Subcutaneous adipose tissue (tissue), 4 donors: ENCODE results near the gene AQP12B. TPM values are rescaled to one million over a fixed set of nuclear protein-coding genes. Genes with fewer than 3 reads are reported as not detected.

ENCODE experiments used
- total RNA-seq, 4 donors: library from RNA; depleted of rRNA; stranded (reverse); fragments of >200 nt; gene quantifications; one replicate each; pipeline ENCODE4 v1.1.0, GENCODE V29; 2016
- TF ChIP-seq, protein P1 (sequence below): fragments of 450-650 bp; IDR thresholded peaks from one replicate; pipeline ENCODE4 v1.5.1; 2016; ENCODE audit warnings: low read depth, mild to moderate bottlenecking, control low read depth, antibody characterized with exemption, moderate library complexity

The AQP12B gene
- total RNA-seq, 4 donors from 2014 or later, result not detected

DNA sequence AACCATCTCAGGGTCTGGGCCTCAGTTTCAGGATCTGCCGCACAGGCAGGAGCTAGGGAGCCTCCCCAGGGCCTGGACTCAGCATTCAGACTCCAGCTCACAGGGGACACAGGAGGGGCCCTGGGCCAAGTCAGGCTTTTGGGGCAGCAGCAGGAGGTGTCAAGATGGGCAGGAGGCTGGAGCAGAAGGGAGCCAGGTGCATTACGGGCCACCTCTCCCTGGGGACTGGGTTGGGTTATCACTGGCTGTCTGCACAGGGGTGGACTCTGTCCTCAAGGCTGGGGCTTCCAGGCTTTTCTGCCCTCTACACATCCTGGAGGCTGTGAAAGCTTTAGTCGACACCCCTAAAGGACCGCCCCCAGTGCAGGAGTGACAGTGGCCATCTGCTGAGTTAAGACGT lies 29.0 kb upstream of the AQP12B start:
- TF ChIP-seq, protein P1, sequence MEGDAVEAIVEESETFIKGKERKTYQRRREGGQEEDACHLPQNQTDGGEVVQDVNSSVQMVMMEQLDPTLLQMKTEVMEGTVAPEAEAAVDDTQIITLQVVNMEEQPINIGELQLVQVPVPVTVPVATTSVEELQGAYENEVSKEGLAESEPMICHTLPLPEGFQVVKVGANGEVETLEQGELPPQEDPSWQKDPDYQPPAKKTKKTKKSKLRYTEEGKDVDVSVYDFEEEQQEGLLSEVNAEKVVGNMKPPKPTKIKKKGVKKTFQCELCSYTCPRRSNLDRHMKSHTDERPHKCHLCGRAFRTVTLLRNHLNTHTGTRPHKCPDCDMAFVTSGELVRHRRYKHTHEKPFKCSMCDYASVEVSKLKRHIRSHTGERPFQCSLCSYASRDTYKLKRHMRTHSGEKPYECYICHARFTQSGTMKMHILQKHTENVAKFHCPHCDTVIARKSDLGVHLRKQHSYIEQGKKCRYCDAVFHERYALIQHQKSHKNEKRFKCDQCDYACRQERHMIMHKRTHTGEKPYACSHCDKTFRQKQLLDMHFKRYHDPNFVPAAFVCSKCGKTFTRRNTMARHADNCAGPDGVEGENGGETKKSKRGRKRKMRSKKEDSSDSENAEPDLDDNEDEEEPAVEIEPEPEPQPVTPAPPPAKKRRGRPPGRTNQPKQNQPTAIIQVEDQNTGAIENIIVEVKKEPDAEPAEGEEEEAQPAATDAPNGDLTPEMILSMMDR, result no peak

DNA sequence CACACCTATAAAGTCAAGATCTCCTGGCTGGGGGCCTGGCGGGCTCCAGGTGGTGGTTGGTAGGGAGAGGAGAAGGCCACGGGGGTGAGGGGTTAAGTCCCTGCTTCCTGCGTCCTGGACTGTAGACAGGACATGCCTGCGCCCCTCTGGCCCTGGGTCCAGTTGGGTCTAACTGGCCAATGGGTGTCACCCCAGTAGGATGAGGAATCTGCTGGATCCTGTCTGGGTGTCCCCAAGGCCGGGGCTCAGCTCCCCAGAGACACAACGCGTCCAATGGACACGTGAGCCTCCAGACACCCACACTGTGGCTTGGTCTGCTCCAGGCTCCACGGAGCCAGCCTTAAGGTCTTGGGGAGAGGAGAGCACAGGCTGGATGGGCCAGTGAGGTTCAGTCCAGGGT lies 28.6 kb upstream of the AQP12B start:
- TF ChIP-seq, protein P1, result no peak

DNA sequence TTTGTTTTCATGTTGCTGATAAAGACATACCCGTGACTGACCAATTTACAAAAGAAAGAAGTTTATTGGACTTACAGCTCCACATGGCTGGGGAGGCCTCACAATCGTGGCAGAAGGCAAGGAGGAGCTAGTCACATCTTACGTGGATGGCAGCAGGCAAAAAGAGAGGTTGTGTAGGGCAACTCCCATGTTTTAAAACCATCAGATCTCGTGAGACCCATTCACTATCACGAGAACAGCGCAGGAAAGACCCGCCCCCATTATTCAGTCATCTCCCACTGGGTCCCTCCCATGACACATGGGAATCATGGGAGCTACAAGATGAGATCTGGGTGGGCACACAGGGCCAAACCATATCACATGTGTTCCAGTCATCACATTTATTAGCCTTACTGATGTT lies 25.8 kb upstream of the AQP12B start:
- TF ChIP-seq, protein P1, result no peak

DNA sequence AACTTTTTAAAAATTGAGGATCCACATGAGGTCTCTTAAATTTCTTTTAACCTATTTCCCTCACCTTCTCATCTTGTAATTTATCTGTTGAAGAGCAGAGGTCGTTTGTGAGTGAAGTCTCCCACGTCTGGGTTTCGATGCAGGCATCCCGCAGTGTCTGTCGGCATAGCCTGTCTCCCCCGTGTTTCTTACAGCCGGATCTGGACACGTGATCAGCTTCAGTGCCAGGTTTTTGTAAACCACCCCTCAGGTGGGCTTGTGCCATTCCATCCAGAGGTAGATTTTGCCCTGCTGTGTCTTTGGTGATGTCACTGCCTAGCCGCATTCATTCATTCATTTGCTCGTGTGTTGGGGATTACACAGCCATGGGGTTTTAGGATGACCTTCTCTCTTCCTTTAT lies 25.1 kb upstream of the AQP12B start:
- TF ChIP-seq, protein P1, result no peak

DNA sequence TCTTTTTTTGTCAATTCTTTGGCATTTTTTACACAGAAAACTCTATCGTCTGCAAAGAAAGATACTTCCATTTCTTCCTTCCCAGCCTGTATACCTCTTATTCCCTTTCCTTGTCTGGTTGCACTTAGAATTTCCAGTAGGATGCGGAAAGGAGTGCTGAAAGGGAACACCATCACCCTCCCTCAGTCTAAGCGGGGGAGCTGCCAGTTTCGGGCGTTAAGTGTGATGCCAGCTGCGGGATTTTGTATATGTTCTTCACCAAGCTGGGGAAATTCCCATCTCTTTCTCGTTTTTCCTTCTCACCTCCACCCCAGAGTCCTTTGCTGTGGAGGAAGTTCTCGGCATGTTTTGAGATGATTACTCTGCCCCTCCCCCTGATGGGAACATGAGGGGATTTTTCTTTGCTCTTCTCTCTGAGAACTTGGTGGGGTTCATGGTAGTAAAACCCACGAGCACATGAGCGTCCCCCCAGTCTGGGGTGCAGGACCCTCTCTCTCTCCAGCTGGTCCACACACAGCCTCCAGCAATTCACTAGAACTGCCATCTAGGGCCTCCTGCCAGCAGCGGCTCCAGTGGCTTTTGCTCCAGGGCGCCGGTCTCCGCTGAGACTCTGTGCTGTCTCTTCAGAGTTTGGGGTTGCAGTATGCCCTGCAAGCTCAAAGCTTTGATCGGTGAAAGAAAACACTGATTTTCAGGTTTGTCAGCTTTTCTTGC lies 24.5 kb upstream of the AQP12B start:
- TF ChIP-seq, protein P1, result no peak

DNA sequence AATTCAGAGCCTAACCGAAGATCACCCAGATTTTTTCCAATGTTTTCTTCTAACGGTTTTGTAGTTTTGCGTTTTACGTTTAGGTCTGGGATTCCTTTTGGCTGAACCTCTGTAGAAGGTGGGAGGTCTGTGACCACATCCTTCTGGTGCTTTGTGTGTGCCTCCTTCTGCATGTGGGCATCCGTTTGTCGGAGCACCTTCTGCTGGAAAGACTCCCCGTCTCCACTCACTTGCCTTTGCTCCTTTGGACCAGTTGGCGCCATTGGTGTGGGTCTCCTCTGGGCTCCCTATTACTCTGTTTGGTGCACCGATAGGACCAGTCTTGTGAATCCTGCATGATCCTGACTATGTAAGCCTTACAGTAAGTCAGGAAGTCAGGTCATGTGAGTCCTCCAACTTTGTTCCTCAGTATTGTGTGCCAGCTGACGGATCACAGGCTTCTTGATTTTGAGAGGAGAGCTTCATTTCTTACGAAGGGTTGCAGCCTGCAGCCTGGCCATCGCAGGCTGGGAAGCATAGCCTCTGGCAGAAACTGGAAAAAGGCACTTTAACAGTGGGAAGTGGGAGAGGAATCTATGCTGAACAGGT lies 22.6 kb upstream of the AQP12B start:
- TF ChIP-seq, protein P1, result no peak

DNA sequence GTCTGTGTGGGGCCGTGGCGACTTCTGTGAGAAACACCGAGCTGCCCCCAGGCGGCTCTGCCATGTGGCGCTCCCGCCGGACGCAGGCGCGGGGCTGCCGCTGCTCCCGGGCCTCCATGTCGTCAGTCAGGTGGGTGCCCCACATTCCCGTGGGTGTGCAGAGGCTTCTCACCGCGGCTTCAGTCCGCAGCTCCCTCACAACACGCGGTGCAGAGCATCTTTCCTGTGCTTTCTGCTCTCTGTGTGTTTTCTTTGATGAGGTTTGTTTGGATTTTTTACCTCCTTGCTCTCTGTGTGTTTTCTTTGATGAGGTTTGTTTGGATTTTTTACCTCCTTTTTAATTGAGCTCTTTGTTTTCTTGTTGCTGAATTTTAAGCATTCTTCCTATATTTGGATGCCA lies 22.0 kb upstream of the AQP12B start:
- TF ChIP-seq, protein P1, result no peak
